ENCODE measurements around the gene TRIP6.

The TRIP6 gene

GRCh38 chr7:100864263-100864845 is 2.8 kb upstream of the TRIP6 start:
- Histone ChIP-seq H3K27me3 (ENCODE audit: control insufficient read depth, insufficient read depth, low read length) (no peaks in the 10 kb centered on the region), H3K36me3 (ENCODE audit: control insufficient read depth, insufficient read depth, low read length) (no peaks in the 10 kb centered on the region), H3K4me3 (ENCODE audit: low read depth, low read length) (no peak overlapping the region), H3K4me1 (peaks cover 15% of the 10 kb centered on the region), H3K4me2 (ENCODE audit: low read length) (no peak overlapping the region), H2AFZ (no peak overlapping the region), H3K9me3 (ENCODE audit: control insufficient read depth, low read length) (no peaks in the 10 kb centered on the region), H3K27ac (no peak overlapping the region), H3K79me2 (peaks cover 4% of the 10 kb centered on the region), H3K9ac (no peak overlapping the region)
- no peak for TF ChIP-seq CTCF (IDR thresholded peaks at IDR 0.05)

GRCh38 chr7:100865372-100865911 is 1.7 kb upstream of the TRIP6 start:
- H3K36me3 ChIP-seq (ENCODE audit: control insufficient read depth, insufficient read depth, low read length), result no peaks in the 10 kb centered on the region
- H3K9ac ChIP-seq, result no peak overlapping the region
- H3K9me3 ChIP-seq (ENCODE audit: control insufficient read depth, low read length), result no peaks in the 10 kb centered on the region
- no peak overlapping the region for H2AFZ ChIP-seq
- no peak for TF ChIP-seq CTCF (IDR thresholded peaks at IDR 0.05)
- peaks cover 4% of the 10 kb centered on the region for H3K79me2 ChIP-seq
- H3K4me3 ChIP-seq (ENCODE audit: low read depth, low read length), result peak overlapping the region; percentile 99
- H3K27me3 ChIP-seq (ENCODE audit: control insufficient read depth, insufficient read depth, low read length), result no peaks in the 10 kb centered on the region
- H3K4me2 ChIP-seq (ENCODE audit: low read length), result no peak overlapping the region
- H3K4me1 ChIP-seq, result peaks cover 15% of the 10 kb centered on the region
- H3K27ac ChIP-seq, result no peak overlapping the region

GRCh38 chr7:100865938-100866728 is 1.1 kb upstream of the TRIP6 start:
- Histone ChIP-seq H3K4me2 (ENCODE audit: low read length) (peak overlapping the region; percentile 95), H3K4me3 (ENCODE audit: low read depth, low read length) (peak overlapping the region; percentile 99), H2AFZ (peak overlapping the region; percentile 90), H3K27ac (peak overlapping the region; percentile 91), H3K36me3 (ENCODE audit: control insufficient read depth, insufficient read depth, low read length) (no peaks in the 10 kb centered on the region), H3K27me3 (ENCODE audit: control insufficient read depth, insufficient read depth, low read length) (no peaks in the 10 kb centered on the region), H3K9me3 (ENCODE audit: control insufficient read depth, low read length) (no peaks in the 10 kb centered on the region), H3K4me1 (peaks cover 15% of the 10 kb centered on the region), H3K79me2 (peaks cover 4% of the 10 kb centered on the region), H3K9ac (no peak overlapping the region)
- no peak for TF ChIP-seq CTCF (IDR thresholded peaks at IDR 0.05)

- no peaks in the 10 kb centered on the region for H3K36me3 ChIP-seq (ENCODE audit: control insufficient read depth, insufficient read depth, low read length)
- peak overlapping the region; percentile 95 for H3K4me2 ChIP-seq (ENCODE audit: low read length)
- peaks cover 15% of the 10 kb centered on the region for H3K4me1 ChIP-seq
- peak overlapping the region; percentile 99 for H3K4me3 ChIP-seq (ENCODE audit: low read depth, low read length)
- H3K79me2 ChIP-seq, result peaks cover 4% of the 10 kb centered on the region
- H2AFZ ChIP-seq, result peak overlapping the region; percentile 90
- no peaks in the 10 kb centered on the region for H3K27me3 ChIP-seq (ENCODE audit: control insufficient read depth, insufficient read depth, low read length)
- no peak overlapping the region for H3K9ac ChIP-seq
- peak overlapping the region; percentile 91 for H3K27ac ChIP-seq
- no peaks in the 10 kb centered on the region for H3K9me3 ChIP-seq (ENCODE audit: control insufficient read depth, low read length)
- TF ChIP-seq CTCF (IDR thresholded peaks at IDR 0.05), result no peak
These were observed 503 bp upstream of the TRIP6 start for GRCh38 chr7:100866729-100867039.

Measured in parathyroid adenoma (tissue), 2 donors.